CD4-positive, alpha-beta T cell treated with Interleukin-15 for 4 hours (primary cell): ENCODE data around the gene RPAP3.
A peak's percentile ranks its signal among the peaks of the same experiment; 100 is the strongest.

Source experiments
- DNase-seq: peaks from one replicate; pipeline ENCODE4 v3.0.0-alpha.2; 2020; ENCODE audit warnings: low spot score

The RPAP3 gene

GRCh38 chr12:47705566-47706425 is at the start of gene RPAP3:
Gene RPAP3 (minus strand): TSS chr12:47706030. CDS start chr12:47702840, 3,190 bp downstream.
- peak; percentile 96 for DNase-seq

- no peak for DNase-seq
These were observed 49.1 kb upstream of the RPAP3 start for GRCh38 chr12:47754881-47755280.

- no peak for DNase-seq
These were observed 48.3 kb upstream of the RPAP3 start for GRCh38 chr12:47754126-47754525.

GRCh38 chr12:47753021-47754001 is 47.5 kb upstream of the RPAP3 start:
- DNase-seq, result no peak

GRCh38 chr12:47752552-47752951 is 46.7 kb upstream of the RPAP3 start:
- DNase-seq, result no peak

- DNase-seq, result no peak
These were observed 46.3 kb upstream of the RPAP3 start for GRCh38 chr12:47752121-47752520.

- DNase-seq, result no peak
These were observed 45.7 kb upstream of the RPAP3 start for GRCh38 chr12:47751561-47751960.

GRCh38 chr12:47750916-47751470 is 45.2 kb upstream of the RPAP3 start:
- DNase-seq, result no peak

GRCh38 chr12:47750229-47750798 is 44.5 kb upstream of the RPAP3 start:
- DNase-seq, result no peak

- DNase-seq, result no peak
These were observed 43.1 kb upstream of the RPAP3 start for GRCh38 chr12:47748899-47749298.

GRCh38 chr12:47748507-47748828 is 42.6 kb upstream of the RPAP3 start:
- no peak for DNase-seq

GRCh38 chr12:47747596-47748506 is 42.0 kb upstream of the RPAP3 start:
- DNase-seq, result no peak

- no peak for DNase-seq
These were observed 41.3 kb upstream of the RPAP3 start for GRCh38 chr12:47747126-47747525.

- no peak for DNase-seq
These were observed 40.7 kb upstream of the RPAP3 start for GRCh38 chr12:47746523-47746922.

GRCh38 chr12:47746073-47746472 is 40.2 kb upstream of the RPAP3 start:
- no peak for DNase-seq

GRCh38 chr12:47745485-47746041 is 39.7 kb upstream of the RPAP3 start:
- no peak for DNase-seq

- no peak for DNase-seq
These were observed 39.1 kb upstream of the RPAP3 start for GRCh38 chr12:47744778-47745436.

GRCh38 chr12:47744005-47744651 is 38.3 kb upstream of the RPAP3 start:
- DNase-seq, result peak; percentile 74

GRCh38 chr12:47743311-47743860 is 37.6 kb upstream of the RPAP3 start:
- DNase-seq, result no peak
